Stimulated activated naive CD4-positive, alpha-beta T cell treated with Interleukin-2 at 50 U/mL for 16 hours (primary cell): Measurements from ENCODE around the gene STRIP2.
"Not testable (repeated sequence)": the region's sequence is repeated elsewhere in the genome, so short reads cannot be mapped to it uniquely, and the experiment has no call there.

ENCODE experiments used
- DNase-seq: peaks from one replicate; lab custom pipeline; 2025; lab: John Stamatoyannopoulos, UW

The STRIP2 gene, protein sequence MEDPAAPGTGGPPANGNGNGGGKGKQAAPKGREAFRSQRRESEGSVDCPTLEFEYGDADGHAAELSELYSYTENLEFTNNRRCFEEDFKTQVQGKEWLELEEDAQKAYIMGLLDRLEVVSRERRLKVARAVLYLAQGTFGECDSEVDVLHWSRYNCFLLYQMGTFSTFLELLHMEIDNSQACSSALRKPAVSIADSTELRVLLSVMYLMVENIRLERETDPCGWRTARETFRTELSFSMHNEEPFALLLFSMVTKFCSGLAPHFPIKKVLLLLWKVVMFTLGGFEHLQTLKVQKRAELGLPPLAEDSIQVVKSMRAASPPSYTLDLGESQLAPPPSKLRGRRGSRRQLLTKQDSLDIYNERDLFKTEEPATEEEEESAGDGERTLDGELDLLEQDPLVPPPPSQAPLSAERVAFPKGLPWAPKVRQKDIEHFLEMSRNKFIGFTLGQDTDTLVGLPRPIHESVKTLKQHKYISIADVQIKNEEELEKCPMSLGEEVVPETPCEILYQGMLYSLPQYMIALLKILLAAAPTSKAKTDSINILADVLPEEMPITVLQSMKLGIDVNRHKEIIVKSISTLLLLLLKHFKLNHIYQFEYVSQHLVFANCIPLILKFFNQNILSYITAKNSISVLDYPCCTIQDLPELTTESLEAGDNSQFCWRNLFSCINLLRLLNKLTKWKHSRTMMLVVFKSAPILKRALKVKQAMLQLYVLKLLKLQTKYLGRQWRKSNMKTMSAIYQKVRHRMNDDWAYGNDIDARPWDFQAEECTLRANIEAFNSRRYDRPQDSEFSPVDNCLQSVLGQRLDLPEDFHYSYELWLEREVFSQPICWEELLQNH

DNA sequence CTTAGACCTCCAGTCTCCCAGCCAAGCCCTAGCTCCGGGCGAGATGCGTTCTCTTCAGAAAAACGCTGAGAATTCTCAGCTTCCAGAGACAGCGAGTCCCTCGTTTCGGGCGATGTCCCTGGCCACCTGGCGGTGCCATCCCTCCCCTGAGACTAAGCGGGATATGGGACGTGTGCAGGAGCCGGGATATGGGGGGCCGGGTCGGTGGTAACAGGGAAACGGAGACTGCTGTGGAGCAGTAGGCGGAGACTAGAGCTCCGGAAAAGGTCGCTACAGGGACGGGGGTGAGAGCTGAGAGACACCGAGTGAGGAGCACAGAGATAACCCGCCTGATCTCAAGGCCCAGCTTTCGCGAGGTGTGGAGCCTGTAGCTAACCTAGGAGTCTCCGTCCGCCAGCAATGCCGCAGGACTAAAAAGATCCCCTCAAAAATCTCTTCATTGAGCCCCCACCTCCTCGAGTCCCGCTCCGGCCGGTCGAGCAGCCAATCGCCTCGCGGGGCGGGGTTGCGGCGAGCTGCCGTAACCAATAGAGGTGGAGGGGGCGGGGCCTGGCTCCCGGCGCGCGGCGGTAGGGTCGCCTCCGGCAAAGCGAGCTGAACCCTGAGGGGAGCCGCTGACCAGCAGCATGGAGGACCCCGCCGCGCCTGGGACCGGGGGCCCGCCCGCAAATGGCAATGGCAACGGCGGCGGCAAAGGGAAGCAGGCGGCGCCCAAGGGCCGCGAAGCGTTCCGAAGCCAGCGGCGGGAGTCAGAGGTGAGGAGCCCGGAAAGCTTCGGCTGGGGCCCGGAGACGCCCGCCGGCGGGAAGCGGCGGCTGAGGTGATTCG is at the start of gene STRIP2:
Gene STRIP2 (plus strand): TSS at position 586 of the 828 bp plus-strand sequence. CDS start 41 bp downstream, at position 627.
- peak; percentile 91 for DNase-seq

GRCh38 chr7:129385116-129385515 is 49.1 kb upstream of the STRIP2 start:
- no peak for DNase-seq

DNA sequence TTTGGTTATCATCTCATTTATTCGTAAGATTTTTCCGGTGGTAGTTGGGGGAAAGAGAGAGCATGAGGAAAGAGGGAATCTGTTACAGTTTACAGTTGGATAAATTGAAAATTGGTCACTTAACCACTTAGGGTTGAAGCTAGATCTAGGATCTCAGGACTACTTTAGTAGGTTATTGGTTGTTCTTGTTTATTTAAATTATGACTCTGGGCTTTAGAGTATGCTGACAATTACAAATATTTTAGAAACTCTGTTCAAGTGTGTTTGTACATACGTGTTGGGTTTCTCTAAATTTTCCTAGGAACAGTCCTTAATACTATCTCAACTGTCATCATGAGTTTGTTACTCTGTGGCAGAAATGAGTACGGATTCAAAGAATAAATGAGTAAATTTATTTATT is 48.6 kb upstream of the STRIP2 start:
- no peak for DNase-seq

- DNase-seq = no peak
Observed at GRCh38 chr7:129386506-129386905, 47.7 kb upstream of the STRIP2 start.

- no peak for DNase-seq
Observed at GRCh38 chr7:129387537-129387936, 46.7 kb upstream of the STRIP2 start.

- no peak for DNase-seq
Observed at GRCh38 chr7:129388333-129389098, 45.7 kb upstream of the STRIP2 start.

DNA sequence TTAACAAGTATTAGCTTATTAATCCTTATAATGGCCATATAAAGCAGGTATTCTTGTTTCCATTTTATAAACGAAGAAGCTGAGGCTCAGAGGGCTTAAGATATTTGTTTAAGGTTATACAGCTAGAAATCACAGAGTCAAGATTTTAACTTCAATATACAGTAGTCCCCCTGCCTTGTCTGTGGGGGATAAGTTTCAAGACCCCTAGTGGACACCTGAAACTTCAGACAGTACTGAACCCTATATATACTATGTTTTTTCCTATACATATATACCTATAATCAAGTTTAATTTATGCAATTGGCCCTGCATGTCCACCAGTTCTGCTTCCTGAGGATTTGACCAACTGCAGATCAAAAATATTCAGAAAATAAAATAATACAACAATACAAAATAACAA is 44.4 kb upstream of the STRIP2 start:
- DNase-seq = no peak

DNA sequence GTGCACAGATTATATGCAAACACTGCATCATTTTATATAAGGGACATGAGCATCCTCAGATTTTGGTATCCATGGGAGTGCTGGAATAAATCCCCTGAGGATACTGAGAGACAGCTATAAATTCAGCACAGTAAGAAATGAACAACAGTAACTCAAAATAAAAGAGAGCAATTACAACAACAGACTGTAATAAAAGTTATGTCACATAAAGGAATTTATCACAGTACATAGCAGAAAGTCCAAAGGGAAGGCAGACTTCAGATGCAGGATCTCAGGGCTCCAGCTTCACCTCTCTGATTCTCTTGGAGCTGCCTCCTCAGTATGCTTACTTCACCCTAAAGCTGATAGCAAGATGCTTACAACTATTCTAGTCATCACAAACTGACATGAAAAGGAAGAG is 43.9 kb upstream of the STRIP2 start:
- DNase-seq = no peak

- no peak for DNase-seq
Observed at GRCh38 chr7:129391546-129392171, 42.6 kb upstream of the STRIP2 start.

GRCh38 chr7:129393255-129393654 is 41.0 kb upstream of the STRIP2 start:
- DNase-seq = no peak

DNA sequence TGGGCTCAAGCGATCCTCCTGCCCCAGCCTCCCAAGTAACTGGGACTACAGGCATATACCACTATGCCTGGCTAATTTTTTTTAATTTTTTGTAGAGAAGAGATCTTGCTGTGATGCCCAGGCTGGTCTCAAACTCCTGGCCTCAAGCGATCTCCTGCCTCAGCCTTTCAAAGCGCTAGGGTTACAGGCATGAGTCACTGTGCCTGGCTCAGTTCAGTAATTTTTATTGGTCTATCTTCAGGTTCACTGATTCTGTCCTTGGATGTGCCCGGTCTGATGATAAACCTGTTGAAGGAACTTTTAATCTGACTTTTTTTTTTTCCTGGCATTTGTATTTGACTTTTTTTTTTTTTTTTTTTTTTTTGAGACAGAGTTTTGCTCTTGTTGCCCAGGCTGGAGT is 40.1 kb upstream of the STRIP2 start:
- DNase-seq = no peak

- no peak for DNase-seq
Observed at GRCh38 chr7:129394982-129395914, 39.0 kb upstream of the STRIP2 start.

DNA sequence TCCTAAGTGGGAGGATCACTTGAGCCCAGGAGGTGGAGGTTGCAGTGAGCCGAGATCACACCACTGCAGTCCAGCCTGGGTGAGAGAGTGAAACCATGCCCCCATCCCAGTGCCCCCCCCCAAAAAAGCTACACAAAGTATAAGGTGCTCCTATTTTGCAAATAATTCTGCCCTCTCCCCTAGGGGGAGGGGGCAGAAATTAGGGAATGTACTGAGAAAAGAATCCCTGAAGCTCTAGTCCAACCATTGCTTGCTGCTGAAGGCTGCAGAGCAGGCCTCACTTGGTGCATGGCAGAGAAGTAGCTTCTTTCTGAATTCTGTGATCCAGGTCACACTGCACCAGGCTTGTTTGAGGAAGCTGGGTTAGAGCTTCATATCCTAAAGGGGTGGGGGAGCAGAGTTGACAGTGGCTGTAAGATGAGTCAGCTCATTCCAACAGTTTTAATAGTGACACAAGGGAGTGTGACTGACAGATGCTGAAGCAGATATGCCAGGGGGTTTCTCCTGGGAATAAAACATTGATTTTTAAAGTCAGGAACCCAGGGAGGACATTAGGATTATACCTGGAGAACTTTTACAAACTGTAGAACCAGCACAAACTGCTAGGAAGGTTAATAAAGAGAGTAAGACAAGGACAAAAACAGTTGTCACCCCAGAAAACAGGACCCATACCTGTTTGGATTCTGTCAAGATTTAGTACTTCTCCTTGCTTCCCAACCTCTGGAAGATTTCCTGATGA is 32.8 kb upstream of the STRIP2 start:
- no peak for DNase-seq

- no peak for DNase-seq
Observed at GRCh38 chr7:129401967-129402860, 32.0 kb upstream of the STRIP2 start.

DNA sequence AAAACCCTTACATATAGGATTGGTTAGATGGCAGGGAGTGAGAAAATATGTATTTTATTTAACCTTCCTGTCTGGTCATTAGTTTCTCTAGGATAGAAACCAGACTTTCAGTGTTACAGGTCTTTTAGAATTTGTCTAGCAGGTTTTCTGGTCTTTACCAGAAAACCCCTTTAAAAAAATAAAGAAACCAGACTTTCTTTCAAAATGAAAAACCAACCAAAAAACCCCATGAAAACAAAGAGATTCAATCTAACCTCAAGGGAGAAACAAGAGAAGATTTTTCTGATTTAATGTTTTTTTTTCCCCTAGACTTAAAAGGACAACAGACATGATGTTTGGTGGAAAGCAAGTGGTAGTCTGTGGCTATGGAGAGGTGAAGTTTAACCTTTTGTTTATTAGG is 28.7 kb upstream of the STRIP2 start:
- DNase-seq = no peak

- DNase-seq = not testable (repeated sequence)
Observed at GRCh38 chr7:129410238-129410637, 24.0 kb upstream of the STRIP2 start.

DNA sequence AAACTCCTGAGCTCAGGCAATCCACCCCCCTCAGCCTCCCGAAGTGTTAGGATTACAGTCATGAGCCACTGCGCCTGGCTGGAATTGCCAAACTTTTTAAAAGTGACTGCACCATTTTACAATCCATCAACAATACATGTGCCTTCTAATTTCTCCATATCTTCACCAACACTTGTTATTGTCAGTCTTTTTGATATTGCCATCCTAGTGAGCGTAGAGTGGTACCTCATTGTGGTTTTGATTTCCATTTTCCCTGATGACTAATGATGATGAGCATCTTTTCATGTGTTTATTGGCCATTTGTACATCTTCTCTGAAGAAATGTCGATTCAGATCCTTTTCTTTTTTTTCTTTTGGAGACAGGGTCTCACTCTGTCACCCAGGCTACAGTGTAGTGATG is 21.7 kb upstream of the STRIP2 start:
- DNase-seq = no peak

DNA sequence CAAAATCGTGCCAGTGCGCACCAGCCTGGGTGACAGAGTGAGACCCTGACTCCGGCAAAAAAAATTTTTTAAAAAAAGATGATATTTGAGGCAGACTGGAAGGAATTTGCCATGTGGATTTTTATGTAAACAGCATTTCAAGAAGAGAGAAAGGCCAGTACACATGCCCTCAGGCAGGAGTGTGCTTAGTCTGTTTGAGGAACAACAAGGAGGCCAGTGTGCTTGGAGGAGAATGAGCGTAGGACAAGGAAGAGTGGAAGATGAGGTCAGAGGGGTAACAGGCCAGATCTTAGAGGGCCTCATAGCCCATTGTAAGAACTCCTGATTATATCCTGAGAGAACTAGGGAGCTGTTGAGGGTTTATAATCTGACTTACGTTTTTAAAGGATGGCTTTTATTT is 17.2 kb upstream of the STRIP2 start:
- DNase-seq = no peak
